ENCODE measurements around the gene GJD4. TPM values are rescaled to one million over a fixed set of nuclear protein-coding genes. Genes with fewer than 3 reads are reported as not detected.

Gene GJD4
- total RNA-seq, 1 experiment from 2014 or later, result not detected

- H3K4me1 ChIP-seq (ENCODE audit: control insufficient read depth in 1 of 2, insufficient read depth in 2 of 2, low read length in 2 of 2), result no peaks in the 10 kb centered on the region
- no peaks in the 10 kb centered on the region for H3K9me3 ChIP-seq (ENCODE audit: control insufficient read depth in 1 of 2, insufficient read depth in 1 of 2, low read depth in 1 of 2, low read length in 2 of 2)
- no peaks in the 10 kb centered on the region for H3K79me2 ChIP-seq (ENCODE audit: insufficient read depth, low read length)
- no peaks in the 10 kb centered on the region for H3K36me3 ChIP-seq (ENCODE audit: control insufficient read depth in 1 of 2, insufficient read depth in 2 of 2, low read length in 2 of 2)
- no peak overlapping the region for H3K4me3 ChIP-seq (replicated peaks in 1 of 2; ENCODE audit: low read depth in 1 of 2, low read length in 2 of 2)
- intact Hi-C loops (cut with micrococcal nuclease), result loop anchor here (2.0 to 5.0 kb wide), 2 partner anchors 226 to 327 kb away; partner anchors contain the start of gene CCNY
- no peaks in the 10 kb centered on the region for H3K9me2 ChIP-seq (ENCODE audit: insufficient read depth)
- ChIA-PET CTCF (interaction anchor here (0.6 to 1.9 kb wide), 16 partner anchors 9 to 444 kb away, joined by 3 to 17 read pairs (median 3); no protein-coding TSS in a partner anchor), RAD21 (ENCODE audit: low non-redundant PET in 1 of 2, low total read pairs in 2 of 2, uncharacterized antibody in 2 of 2, unreplicated experiment in 2 of 2) (no interaction called here), POLR2A (no interaction called here)
- H3K9ac ChIP-seq (ENCODE audit: low read length), result no peak overlapping the region
- no TSS peak for BruUV-seq (replicated peaks)
- no peak overlapping the region for H3K4me2 ChIP-seq (ENCODE audit: low read length)
- peak; percentile 49 for DNase-seq (ENCODE audit: low read depth, low spot score)
- no peaks in the 10 kb centered on the region for H4K20me1 ChIP-seq (ENCODE audit: insufficient read depth)
- H3K27me3 ChIP-seq (ENCODE audit: insufficient read depth, low read length), result no peaks in the 10 kb centered on the region
- peak; percentile 59 for TF ChIP-seq RAD21 (IDR thresholded peaks at IDR 0.05; ENCODE audit: low read depth)
- TF ChIP-seq TCF7L2 (IDR thresholded peaks at IDR 0.05; ENCODE audit: borderline replicate concordance, extremely low read depth, insufficient read depth, insufficient read length), result no peak
- no peak for TF ChIP-seq JUND (IDR thresholded peaks at IDR 0.05)
- no peak for TF ChIP-seq FOSL1 (IDR thresholded peaks at IDR 0.05; ENCODE audit: low read depth)
- TF ChIP-seq CTCF (IDR thresholded peaks at IDR 0.05 in 2 of 3, conservative IDR thresholded peaks at IDR 0.05 in 1 of 3; ENCODE audit: borderline replicate concordance in 1 of 3, insufficient read depth in 1 of 3, low read depth in 2 of 3, low read length in 2 of 3), result peak; percentile 56 to 100 (median 99)
- TF ChIP-seq ATF3 (IDR thresholded peaks at IDR 0.05), result no peak
- TF ChIP-seq ELF1 (IDR thresholded peaks at IDR 0.05; ENCODE audit: borderline replicate concordance, low read depth), result no peak
- no peak overlapping the region for H2AFZ ChIP-seq (ENCODE audit: low read depth, low read length, poor library complexity, severe bottlenecking)
- ATAC-seq, result peak; percentile 89
- H3K27ac ChIP-seq (ENCODE audit: low read depth, low read length), result no peak overlapping the region
These were observed 41.8 kb upstream of the GJD4 start for GRCh38 chr10:35563261-35563891.
